GM12878 (cell line): ENCODE data around the gene SET. TPM values are rescaled to one million over a fixed set of nuclear protein-coding genes. Genes with fewer than 3 reads are reported as not detected.

ENCODE experiments used
- BACH1 ChIP-seq: fragments of 450-650 bp; IDR thresholded peaks from 2 replicates; pipeline ENCODE4 v1.6.1; 2017; ENCODE audit warnings: mild to moderate bottlenecking, borderline replicate concordance
- GATAD2B ChIP-seq: fragments of 450-650 bp; conservative IDR thresholded peaks from 2 replicates; pipeline ENCODE4 v1.6.1; 2017; ENCODE audit warnings: low read depth, mild to moderate bottlenecking, moderate library complexity
- IKZF2 ChIP-seq, 2 experiments: fragments of 450-650 bp; IDR thresholded peaks; 2 replicates each; pipeline ENCODE4 v1.6.1; 2017; ENCODE audit warnings: mild to moderate bottlenecking in 2 of 2, moderate library complexity in 2 of 2
- LARP7 ChIP-seq: fragments of 450-650 bp; IDR thresholded peaks from 2 replicates; pipeline ENCODE4 v1.6.1; 2017; ENCODE audit warnings: mild to moderate bottlenecking
- NFXL1 ChIP-seq: fragments of 450-650 bp; IDR thresholded peaks from 2 replicates; pipeline ENCODE4 v1.6.1; 2017; ENCODE audit warnings: antibody characterized with exemption, mild to moderate bottlenecking, borderline replicate concordance
- SMAD5 ChIP-seq: IDR thresholded peaks from 2 replicates; pipeline ENCODE4 v1.6.1; 2016; ENCODE audit warnings: antibody characterized with exemption, low read depth
- SUPT20H ChIP-seq: IDR thresholded peaks from 2 replicates; pipeline ENCODE4 v1.6.1; 2011; ENCODE audit warnings: low read depth, mild to moderate bottlenecking, low read length, moderate library complexity, borderline replicate concordance; ENCODE audit not compliant: control insufficient read depth
- YY1 ChIP-seq: IDR thresholded peaks from 2 replicates; pipeline ENCODE4 v1.6.1; 2011; ENCODE audit warnings: low read depth, mild to moderate bottlenecking, low read length
- ZSCAN29 ChIP-seq: fragments of 450-650 bp; IDR thresholded peaks from 2 replicates; pipeline ENCODE4 v1.6.1; 2017; ENCODE audit warnings: mild to moderate bottlenecking, moderate library complexity
- polyA plus RNA-seq, 11 experiments: library from polyadenylated mRNA; depleted of rRNA in 4 of 11; unstranded in 6 of 11; stranded (reverse) in 5 of 11; fragments of >200 nt; fragmentation: Nextera tagmentation in 4 of 11; fragmentation: Illumina TruSeq in 1 of 11; extraction: Ambion mirVana in 4 of 11; extraction: Trizol in 1 of 11; gene quantifications; 1 replicate in 1 of 11; 2 replicates in 10 of 11; pipeline versions ENCODE4 v1.2.1 to v1.2.3, GENCODE V29; 2011 to 2016; ENCODE audit warnings: inconsistent platforms in 2 of 11, missing spikeins in 2 of 11, low read depth in 1 of 11
- total RNA-seq, 4 experiments: library from RNA; depleted of rRNA in 3 of 4; stranded (reverse); fragments of >200 nt in 3 of 4; fragmentation: Illumina TruSeq in 1 of 4; extraction: Trizol in 1 of 4; gene quantifications; 2 replicates each; pipeline versions ENCODE4 v1.2.1 to v1.2.3, GENCODE V29; 2013 to 2021
- TF ChIP-seq, protein P1 (sequence below): IDR thresholded peaks from 2 replicates; pipeline ENCODE4 v1.6.1; 2012; ENCODE audit warnings: improper control_type of control experiment, low read depth, low read length; ENCODE audit not compliant: insufficient replicate concordance
- TF ChIP-seq, protein P2 (sequence below): fragments of 450-650 bp; formaldehyde crosslinking; IDR thresholded peaks from 2 replicates; pipeline ENCODE4 v1.4.0; 2020; ENCODE audit warnings: mild to moderate bottlenecking, moderate library complexity
- TF ChIP-seq, protein P3 (sequence below): IDR thresholded peaks from 2 replicates; pipeline ENCODE4 v1.6.1; 2012; ENCODE audit warnings: low read depth, low read length, improper control_type of control experiment
- TF ChIP-seq, protein P4 (sequence below): fragments of 450-650 bp; IDR thresholded peaks from 2 replicates; pipeline ENCODE4 v1.6.1; 2016; ENCODE audit warnings: mild to moderate bottlenecking

SET gene
- total and polyA plus RNA-seq, 10 of the 15 experiments (the other 5 are each of a cell fraction or from before 2014, with no cell fraction given) = 284 to 706 (median 445) TPM

DNA sequence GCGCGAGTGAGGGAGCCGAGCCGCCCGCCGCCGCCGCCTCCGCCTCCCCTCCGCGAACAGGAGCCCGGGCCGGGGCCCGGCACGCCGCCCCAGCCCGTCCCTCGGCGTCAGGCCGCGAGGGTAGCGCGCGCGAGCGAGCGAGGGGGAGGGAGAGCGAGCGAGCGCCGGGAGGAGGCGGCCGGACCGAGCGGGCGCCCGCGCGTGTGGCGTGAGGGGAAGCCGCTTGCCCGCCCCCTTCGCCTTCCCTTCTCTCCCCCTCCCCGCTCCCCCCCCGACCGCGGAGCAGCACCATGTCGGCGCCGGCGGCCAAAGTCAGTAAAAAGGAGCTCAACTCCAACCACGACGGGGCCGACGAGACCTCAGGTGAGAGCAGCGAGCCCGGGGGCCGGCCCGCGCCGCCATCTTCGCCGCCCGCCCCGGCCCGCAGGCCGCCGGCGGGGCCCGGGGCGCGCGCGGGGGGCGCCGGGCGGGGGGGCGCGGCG lies 312 bp downstream of the SET start (continued):
- TF ChIP-seq, protein P1, sequence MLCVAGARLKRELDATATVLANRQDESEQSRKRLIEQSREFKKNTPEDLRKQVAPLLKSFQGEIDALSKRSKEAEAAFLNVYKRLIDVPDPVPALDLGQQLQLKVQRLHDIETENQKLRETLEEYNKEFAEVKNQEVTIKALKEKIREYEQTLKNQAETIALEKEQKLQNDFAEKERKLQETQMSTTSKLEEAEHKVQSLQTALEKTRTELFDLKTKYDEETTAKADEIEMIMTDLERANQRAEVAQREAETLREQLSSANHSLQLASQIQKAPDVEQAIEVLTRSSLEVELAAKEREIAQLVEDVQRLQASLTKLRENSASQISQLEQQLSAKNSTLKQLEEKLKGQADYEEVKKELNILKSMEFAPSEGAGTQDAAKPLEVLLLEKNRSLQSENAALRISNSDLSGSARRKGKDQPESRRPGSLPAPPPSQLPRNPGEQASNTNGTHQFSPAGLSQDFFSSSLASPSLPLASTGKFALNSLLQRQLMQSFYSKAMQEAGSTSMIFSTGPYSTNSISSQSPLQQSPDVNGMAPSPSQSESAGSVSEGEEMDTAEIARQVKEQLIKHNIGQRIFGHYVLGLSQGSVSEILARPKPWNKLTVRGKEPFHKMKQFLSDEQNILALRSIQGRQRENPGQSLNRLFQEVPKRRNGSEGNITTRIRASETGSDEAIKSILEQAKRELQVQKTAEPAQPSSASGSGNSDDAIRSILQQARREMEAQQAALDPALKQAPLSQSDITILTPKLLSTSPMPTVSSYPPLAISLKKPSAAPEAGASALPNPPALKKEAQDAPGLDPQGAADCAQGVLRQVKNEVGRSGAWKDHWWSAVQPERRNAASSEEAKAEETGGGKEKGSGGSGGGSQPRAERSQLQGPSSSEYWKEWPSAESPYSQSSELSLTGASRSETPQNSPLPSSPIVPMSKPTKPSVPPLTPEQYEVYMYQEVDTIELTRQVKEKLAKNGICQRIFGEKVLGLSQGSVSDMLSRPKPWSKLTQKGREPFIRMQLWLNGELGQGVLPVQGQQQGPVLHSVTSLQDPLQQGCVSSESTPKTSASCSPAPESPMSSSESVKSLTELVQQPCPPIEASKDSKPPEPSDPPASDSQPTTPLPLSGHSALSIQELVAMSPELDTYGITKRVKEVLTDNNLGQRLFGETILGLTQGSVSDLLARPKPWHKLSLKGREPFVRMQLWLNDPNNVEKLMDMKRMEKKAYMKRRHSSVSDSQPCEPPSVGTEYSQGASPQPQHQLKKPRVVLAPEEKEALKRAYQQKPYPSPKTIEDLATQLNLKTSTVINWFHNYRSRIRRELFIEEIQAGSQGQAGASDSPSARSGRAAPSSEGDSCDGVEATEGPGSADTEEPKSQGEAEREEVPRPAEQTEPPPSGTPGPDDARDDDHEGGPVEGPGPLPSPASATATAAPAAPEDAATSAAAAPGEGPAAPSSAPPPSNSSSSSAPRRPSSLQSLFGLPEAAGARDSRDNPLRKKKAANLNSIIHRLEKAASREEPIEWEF = no peak
- TF ChIP-seq YY1 (peak; percentile 61), SUPT20H (no peak), LARP7 (peak; percentile 71), SMAD5 (no peak), GATAD2B (no peak; the same call in none of the 2 replicates), BACH1 (no peak; the same call in 1 of the 2 replicates), ZSCAN29 (peak; percentile 59; the same call in 1 of the 2 replicates), IKZF2 (IDR thresholded peaks at IDR 0.05) (no peak), NFXL1 (0 out of 2 replicates have a peak, but pooled peaks have one; percentile 77)
- TF ChIP-seq, protein P2, sequence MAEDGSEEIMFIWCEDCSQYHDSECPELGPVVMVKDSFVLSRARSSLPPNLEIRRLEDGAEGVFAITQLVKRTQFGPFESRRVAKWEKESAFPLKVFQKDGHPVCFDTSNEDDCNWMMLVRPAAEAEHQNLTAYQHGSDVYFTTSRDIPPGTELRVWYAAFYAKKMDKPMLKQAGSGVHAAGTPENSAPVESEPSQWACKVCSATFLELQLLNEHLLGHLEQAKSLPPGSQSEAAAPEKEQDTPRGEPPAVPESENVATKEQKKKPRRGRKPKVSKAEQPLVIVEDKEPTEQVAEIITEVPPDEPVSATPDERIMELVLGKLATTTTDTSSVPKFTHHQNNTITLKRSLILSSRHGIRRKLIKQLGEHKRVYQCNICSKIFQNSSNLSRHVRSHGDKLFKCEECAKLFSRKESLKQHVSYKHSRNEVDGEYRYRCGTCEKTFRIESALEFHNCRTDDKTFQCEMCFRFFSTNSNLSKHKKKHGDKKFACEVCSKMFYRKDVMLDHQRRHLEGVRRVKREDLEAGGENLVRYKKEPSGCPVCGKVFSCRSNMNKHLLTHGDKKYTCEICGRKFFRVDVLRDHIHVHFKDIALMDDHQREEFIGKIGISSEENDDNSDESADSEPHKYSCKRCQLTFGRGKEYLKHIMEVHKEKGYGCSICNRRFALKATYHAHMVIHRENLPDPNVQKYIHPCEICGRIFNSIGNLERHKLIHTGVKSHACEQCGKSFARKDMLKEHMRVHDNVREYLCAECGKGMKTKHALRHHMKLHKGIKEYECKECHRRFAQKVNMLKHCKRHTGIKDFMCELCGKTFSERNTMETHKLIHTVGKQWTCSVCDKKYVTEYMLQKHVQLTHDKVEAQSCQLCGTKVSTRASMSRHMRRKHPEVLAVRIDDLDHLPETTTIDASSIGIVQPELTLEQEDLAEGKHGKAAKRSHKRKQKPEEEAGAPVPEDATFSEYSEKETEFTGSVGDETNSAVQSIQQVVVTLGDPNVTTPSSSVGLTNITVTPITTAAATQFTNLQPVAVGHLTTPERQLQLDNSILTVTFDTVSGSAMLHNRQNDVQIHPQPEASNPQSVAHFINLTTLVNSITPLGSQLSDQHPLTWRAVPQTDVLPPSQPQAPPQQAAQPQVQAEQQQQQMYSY (CRISPR knock-in tag) = no peak
- TF ChIP-seq, protein P3, sequence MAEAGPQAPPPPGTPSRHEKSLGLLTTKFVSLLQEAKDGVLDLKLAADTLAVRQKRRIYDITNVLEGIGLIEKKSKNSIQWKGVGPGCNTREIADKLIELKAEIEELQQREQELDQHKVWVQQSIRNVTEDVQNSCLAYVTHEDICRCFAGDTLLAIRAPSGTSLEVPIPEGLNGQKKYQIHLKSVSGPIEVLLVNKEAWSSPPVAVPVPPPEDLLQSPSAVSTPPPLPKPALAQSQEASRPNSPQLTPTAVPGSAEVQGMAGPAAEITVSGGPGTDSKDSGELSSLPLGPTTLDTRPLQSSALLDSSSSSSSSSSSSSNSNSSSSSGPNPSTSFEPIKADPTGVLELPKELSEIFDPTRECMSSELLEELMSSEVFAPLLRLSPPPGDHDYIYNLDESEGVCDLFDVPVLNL = no peak
- TF ChIP-seq, protein P4, sequence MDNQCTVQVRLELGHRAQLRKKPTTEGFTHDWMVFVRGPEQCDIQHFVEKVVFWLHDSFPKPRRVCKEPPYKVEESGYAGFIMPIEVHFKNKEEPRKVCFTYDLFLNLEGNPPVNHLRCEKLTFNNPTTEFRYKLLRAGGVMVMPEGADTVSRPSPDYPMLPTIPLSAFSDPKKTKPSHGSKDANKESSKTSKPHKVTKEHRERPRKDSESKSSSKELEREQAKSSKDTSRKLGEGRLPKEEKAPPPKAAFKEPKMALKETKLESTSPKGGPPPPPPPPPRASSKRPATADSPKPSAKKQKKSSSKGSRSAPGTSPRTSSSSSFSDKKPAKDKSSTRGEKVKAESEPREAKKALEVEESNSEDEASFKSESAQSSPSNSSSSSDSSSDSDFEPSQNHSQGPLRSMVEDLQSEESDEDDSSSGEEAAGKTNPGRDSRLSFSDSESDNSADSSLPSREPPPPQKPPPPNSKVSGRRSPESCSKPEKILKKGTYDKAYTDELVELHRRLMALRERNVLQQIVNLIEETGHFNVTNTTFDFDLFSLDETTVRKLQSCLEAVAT = no peak
